Left cardiac atrium (tissue), 4 donors: ENCODE measurements around the gene NT5DC1. TPM values are rescaled to one million over a fixed set of nuclear protein-coding genes. Genes with fewer than 3 reads are reported as not detected.
"Not testable (repeated sequence)": the region's sequence is repeated elsewhere in the genome, so short reads cannot be mapped to it uniquely, and the experiment has no call there.

Experiments used
- ATAC-seq, 2 donors: fragments of 200-7000 bp; cut with Tn5 transposase; one replicate each; pipeline ENCODE4 v1.9.1; 2020; ENCODE audit warnings: mild to moderate bottlenecking in 2 of 2, moderate library complexity in 2 of 2
- DNase-seq: peaks from one replicate; pipeline ENCODE4 v3.0.0-alpha.2; 2020
- intact Hi-C, 2 donors: fragments of 100-400 bp; cut with DNase I; formaldehyde crosslinking; loops; one replicate each; pipeline versions ENCODE4 v1.14.1 to v1.15.1; 2022 to 2023
- total RNA-seq, 2 donors: library from RNA; stranded (reverse); fragmentation: NEBNext Ultra II Directional; extraction: Animal tissue kit (Norgen Biotek cat#: 25700); gene quantifications; one replicate each; pipeline ENCODE4 v1.2.1, GENCODE V29; 2021
- donor health status: DM: no; HTN: yes; CAD: no.
- donor health status: DM: no; HTN: yes; CAD: no; lungs with severe emphysema.
- donor health status: DM: yes; HTN: yes; CAD: no.
- donor health status: Dilated cardiomyopathy.

Gene NT5DC1
- total RNA-seq, 2 donors from 2014 or later = 36.1 to 53.7 TPM

- ATAC-seq, DNase-seq: not testable (repeated sequence)
- intact Hi-C loops = loop anchor here in 1 of 2 donors (5.0 kb wide), 2 partner anchors 157 to 247 kb away; no protein-coding TSS in a partner anchor
These were observed 184.3 kb downstream of the NT5DC1 start for GRCh38 chr6:116284984-116285383.

DNA sequence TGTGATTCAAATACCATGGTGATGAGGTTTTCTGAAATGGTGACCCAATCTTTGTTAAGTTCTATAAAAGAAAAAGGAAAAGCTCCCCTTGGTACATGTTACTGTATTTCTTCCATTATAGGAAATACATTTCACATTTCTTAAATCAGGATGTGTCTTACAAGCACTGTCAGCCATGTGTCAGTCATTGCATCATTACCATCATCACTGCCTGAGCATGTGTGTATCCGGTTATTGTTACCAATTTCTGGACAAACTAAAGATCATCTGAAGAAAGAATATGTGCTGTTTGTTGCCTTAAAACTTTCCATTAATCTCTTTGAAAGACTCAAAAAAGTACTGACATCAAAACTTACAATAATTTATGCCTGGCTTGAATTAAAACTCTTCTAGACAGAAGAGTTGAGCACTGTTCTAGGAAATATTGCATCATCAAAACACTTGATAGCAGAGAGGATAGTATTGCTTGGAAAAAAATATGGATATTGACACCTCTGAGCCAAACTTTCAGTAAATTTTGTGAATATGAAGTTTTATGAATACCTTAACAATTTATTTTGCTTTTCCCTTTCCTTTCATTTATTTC is 186.2 kb downstream of the NT5DC1 start:
- no peak for DNase-seq
- intact Hi-C loops = loop anchor here in 1 of 2 donors (5.0 kb wide), 2 partner anchors 155 to 245 kb away; no protein-coding TSS in a partner anchor

GRCh38 chr6:116287689-116288282 is 187.1 kb downstream of the NT5DC1 start:
- ATAC-seq (peak in 1 of 2 donors; percentile 71), DNase-seq (no peak)
- intact Hi-C loops = loop anchor here in 1 of 2 donors (5.0 kb wide), 2 partner anchors 155 to 245 kb away; no protein-coding TSS in a partner anchor

More for the DNA sequence above, 186.2 kb downstream of the NT5DC1 start:
- ATAC-seq = no peak

GRCh38 chr6:116289876-116290275 is 189.2 kb downstream of the NT5DC1 start:
- intact Hi-C loops = loop anchor here (5.0 to 10.0 kb wide), 3 partner anchors 152 to 245 kb away; no protein-coding TSS in a partner anchor
- no peak for DNase-seq
- no peak for ATAC-seq

GRCh38 chr6:116290799-116291198 is 190.1 kb downstream of the NT5DC1 start:
- intact Hi-C loops = loop anchor here in 1 of 2 donors (10.0 kb wide), 1 partner anchor 244 kb away; no protein-coding TSS in a partner anchor
- ATAC-seq (no peak), DNase-seq (no peak)

- intact Hi-C loops = loop anchor here in 1 of 2 donors (10.0 kb wide), 1 partner anchor 243 kb away; no protein-coding TSS in a partner anchor
- DNase-seq (no peak), ATAC-seq (no peak)
These were observed 191.2 kb downstream of the NT5DC1 start for GRCh38 chr6:116291701-116292396.

- intact Hi-C loops = loop anchor here in 1 of 2 donors (10.0 kb wide), 1 partner anchor 242 kb away; no protein-coding TSS in a partner anchor
These were observed 191.9 kb downstream of the NT5DC1 start for GRCh38 chr6:116292553-116292952.

GRCh38 chr6:116298273-116298672 is 197.6 kb downstream of the NT5DC1 start:
- intact Hi-C loops = loop anchor here in 1 of 2 donors (10.0 kb wide), 1 partner anchor 237 kb away; no protein-coding TSS in a partner anchor

More at GRCh38 chr6:116292553-116292952, 191.9 kb downstream of the NT5DC1 start:
- no peak for ATAC-seq
- DNase-seq = no peak

GRCh38 chr6:116298973-116299372 is 198.3 kb downstream of the NT5DC1 start:
- ATAC-seq = no peak
- DNase-seq = no peak
- intact Hi-C loops = loop anchor here in 1 of 2 donors (10.0 kb wide), 1 partner anchor 236 kb away; no protein-coding TSS in a partner anchor

More at GRCh38 chr6:116298273-116298672, 197.6 kb downstream of the NT5DC1 start:
- DNase-seq = no peak
- ATAC-seq = no peak

Other genes with a start within 250 kb of the NT5DC1 start
- gene FRK, start 40.0 kb upstream of the NT5DC1 start, total RNA-seq = 1 to 10 TPM; 4.0 to 4.8 TPM
- gene COL10A1, start 25.3 kb downstream of the NT5DC1 start, total RNA-seq = not detected
- 10 to 100 TPM; 28.0 to 35.0 TPM for gene TSPYL4, start 153.2 kb downstream of the NT5DC1 start, total RNA-seq
- 10 to 100 TPM; 78.2 to 90.8 TPM for gene TSPYL1, start 179.1 kb downstream of the NT5DC1 start, total RNA-seq